Neural progenitor cell (in vitro differentiated cells): Measurements from ENCODE around the gene RGS3. TPM values are rescaled to one million over a fixed set of nuclear protein-coding genes. Genes with fewer than 3 reads are reported as not detected.
A peak's percentile ranks its signal among the peaks of the same experiment; 100 is the strongest.

ENCODE experiments used
- DNase-seq: peaks from one replicate; pipeline ENCODE4 v3.0.0-alpha.2; 2016; ENCODE audit warnings: low spot score
- H2AFZ ChIP-seq: fragments of 200-600 bp; sonication (generic); replicated peaks from 2 replicates; pipeline ENCODE4 v1.6.1; 2016; ENCODE audit warnings: antibody characterized with exemption
- H3F3A ChIP-seq: fragments of 200-600 bp; sonication (generic); 2 replicates; pipeline ENCODE4 v1.6.1; 2016; ENCODE audit warnings: antibody characterized with exemption, low read depth
- H3K27ac ChIP-seq: fragments of 200-600 bp; sonication (generic); 2 replicates; pipeline ENCODE4 v1.5.1; 2016; ENCODE audit warnings: mild to moderate bottlenecking
- H3K27me3 ChIP-seq: fragments of 200-600 bp; sonication (generic); 2 replicates; pipeline ENCODE4 v1.6.1; 2016; ENCODE audit warnings: mild to moderate bottlenecking, moderate library complexity
- H3K36me3 ChIP-seq: fragments of 200-600 bp; sonication (generic); 2 replicates; pipeline ENCODE4 v1.5.1; 2016
- H3K4me1 ChIP-seq: fragments of 200-600 bp; sonication (generic); 2 replicates; pipeline ENCODE4 v1.6.1; 2016; ENCODE audit warnings: mixed run types
- H3K4me2 ChIP-seq: fragments of 200-600 bp; sonication (generic); 2 replicates; pipeline ENCODE4 v1.6.1; 2016
- H3K4me3 ChIP-seq: fragments of 200-600 bp; sonication (generic); 2 replicates; pipeline ENCODE4 v1.5.1; 2016
- H3K79me2 ChIP-seq: fragments of 200-600 bp; sonication (generic); 2 replicates; pipeline ENCODE4 v1.6.1; 2016; ENCODE audit warnings: low read depth
- H3K9ac ChIP-seq: fragments of 200-600 bp; sonication (generic); 2 replicates; pipeline ENCODE4 v1.6.1; 2016
- H3K9me3 ChIP-seq: fragments of 200-600 bp; sonication (generic); 2 replicates; pipeline ENCODE4 v1.5.1; 2016; ENCODE audit warnings: low read depth
- H4K20me1 ChIP-seq: fragments of 200-600 bp; sonication (generic); 2 replicates; pipeline ENCODE4 v1.6.1; 2016; ENCODE audit warnings: low read depth
- H3K27ac Mint-ChIP-seq: 3 replicates; pipeline ENCODE4 v1.8.0; 2021; ENCODE audit warnings: mixed read lengths
- H3K27me3 Mint-ChIP-seq: 2 replicates; pipeline ENCODE4 v1.8.0; 2022; ENCODE audit warnings: low read depth, mild to moderate bottlenecking, inconsistent platforms, moderate library complexity, mixed read lengths; ENCODE audit not compliant: insufficient read depth
- H3K36me3 Mint-ChIP-seq: 3 replicates; pipeline ENCODE4 v1.8.0; 2021; ENCODE audit warnings: mixed read lengths
- H3K4me1 Mint-ChIP-seq: 3 replicates; pipeline ENCODE4 v1.8.0; 2021; ENCODE audit warnings: mixed read lengths
- H3K4me3 Mint-ChIP-seq: 3 replicates; pipeline ENCODE4 v1.8.0; 2021; ENCODE audit warnings: mild to moderate bottlenecking, moderate library complexity, mixed read lengths
- H3K9me3 Mint-ChIP-seq: 3 replicates; pipeline ENCODE4 v1.8.0; 2020; ENCODE audit warnings: mixed read lengths
- EZH2 ChIP-seq: fragments of 200-600 bp; sonication (generic); IDR thresholded peaks from 2 replicates; pipeline ENCODE4 v1.6.1; 2017; ENCODE audit warnings: antibody characterized with exemption, mild to moderate bottlenecking, moderate library complexity
- EZH2phosphoT487 ChIP-seq: fragments of 200-600 bp; sonication (generic); IDR thresholded peaks from 2 replicates; pipeline ENCODE4 v1.6.1; 2017; ENCODE audit warnings: antibody characterized with exemption
- total RNA-seq: library from RNA; depleted of rRNA; stranded (reverse); fragments of >200 nt; gene quantifications from 2 replicates; pipeline ENCODE4 v1.2.3, GENCODE V29; 2015; ENCODE audit warnings: low replicate concordance
- TF ChIP-seq, protein P1 (sequence below): fragments of 200-600 bp; sonication (generic); IDR thresholded peaks from 2 replicates; pipeline ENCODE4 v1.5.1; 2017; ENCODE audit warnings: antibody characterized with exemption, mild to moderate bottlenecking

RGS3 gene
- total RNA-seq, 1 donor from 2014 or later: 30.3 TPM

DNA sequence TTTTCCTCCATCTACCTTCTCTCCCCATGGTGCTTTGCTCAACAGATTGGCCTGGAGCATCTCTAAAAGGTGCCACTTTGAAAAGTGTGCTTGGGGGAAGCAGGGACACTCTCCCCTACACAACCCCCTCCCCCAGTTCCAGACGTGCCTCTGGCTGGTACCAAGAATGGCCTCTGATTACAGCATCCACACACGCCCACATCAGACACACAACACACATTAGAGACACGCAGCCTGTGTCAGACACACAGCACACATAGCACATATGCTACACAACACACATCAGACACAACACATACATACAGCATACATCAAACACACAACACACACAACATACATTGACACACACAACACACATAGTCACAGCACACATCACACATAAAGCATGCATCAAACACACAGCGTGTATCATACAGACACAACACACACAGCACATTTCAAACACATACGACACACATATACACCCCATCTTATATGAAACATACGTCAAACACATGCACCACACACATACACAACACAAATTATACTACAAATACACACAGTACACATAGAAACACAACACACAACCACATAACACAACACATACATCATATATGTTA is 150.4 kb downstream of the RGS3 start:
- no peak for DNase-seq
- Mint-ChIP-seq H3K27me3 (peaks cover 8% of the 10 kb centered on the region), H3K4me3 (no peak overlapping the region), H3K4me1 (peaks cover 43% of the 10 kb centered on the region), H3K9me3 (no peaks in the 10 kb centered on the region), H3K36me3 (no peaks in the 10 kb centered on the region), H3K27ac (peak overlapping the region; percentile 29)
- Histone ChIP-seq H2AFZ (no peak overlapping the region), H3K36me3 (no peaks in the 10 kb centered on the region), H3F3A (peaks cover 7% of the 10 kb centered on the region), H3K27me3 (no peaks in the 10 kb centered on the region), H3K79me2 (no peaks in the 10 kb centered on the region), H3K9ac (no peak overlapping the region), H3K4me1 (peaks cover 25% of the 10 kb centered on the region), H4K20me1 (no peaks in the 10 kb centered on the region), H3K4me3 (no peak overlapping the region), H3K27ac (no peak overlapping the region), H3K4me2 (no peak overlapping the region), H3K9me3 (no peaks in the 10 kb centered on the region)
- TF ChIP-seq EZH2phosphoT487 (no peak), EZH2 (no peak)
- TF ChIP-seq, protein P1, sequence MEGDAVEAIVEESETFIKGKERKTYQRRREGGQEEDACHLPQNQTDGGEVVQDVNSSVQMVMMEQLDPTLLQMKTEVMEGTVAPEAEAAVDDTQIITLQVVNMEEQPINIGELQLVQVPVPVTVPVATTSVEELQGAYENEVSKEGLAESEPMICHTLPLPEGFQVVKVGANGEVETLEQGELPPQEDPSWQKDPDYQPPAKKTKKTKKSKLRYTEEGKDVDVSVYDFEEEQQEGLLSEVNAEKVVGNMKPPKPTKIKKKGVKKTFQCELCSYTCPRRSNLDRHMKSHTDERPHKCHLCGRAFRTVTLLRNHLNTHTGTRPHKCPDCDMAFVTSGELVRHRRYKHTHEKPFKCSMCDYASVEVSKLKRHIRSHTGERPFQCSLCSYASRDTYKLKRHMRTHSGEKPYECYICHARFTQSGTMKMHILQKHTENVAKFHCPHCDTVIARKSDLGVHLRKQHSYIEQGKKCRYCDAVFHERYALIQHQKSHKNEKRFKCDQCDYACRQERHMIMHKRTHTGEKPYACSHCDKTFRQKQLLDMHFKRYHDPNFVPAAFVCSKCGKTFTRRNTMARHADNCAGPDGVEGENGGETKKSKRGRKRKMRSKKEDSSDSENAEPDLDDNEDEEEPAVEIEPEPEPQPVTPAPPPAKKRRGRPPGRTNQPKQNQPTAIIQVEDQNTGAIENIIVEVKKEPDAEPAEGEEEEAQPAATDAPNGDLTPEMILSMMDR: no peak

DNA sequence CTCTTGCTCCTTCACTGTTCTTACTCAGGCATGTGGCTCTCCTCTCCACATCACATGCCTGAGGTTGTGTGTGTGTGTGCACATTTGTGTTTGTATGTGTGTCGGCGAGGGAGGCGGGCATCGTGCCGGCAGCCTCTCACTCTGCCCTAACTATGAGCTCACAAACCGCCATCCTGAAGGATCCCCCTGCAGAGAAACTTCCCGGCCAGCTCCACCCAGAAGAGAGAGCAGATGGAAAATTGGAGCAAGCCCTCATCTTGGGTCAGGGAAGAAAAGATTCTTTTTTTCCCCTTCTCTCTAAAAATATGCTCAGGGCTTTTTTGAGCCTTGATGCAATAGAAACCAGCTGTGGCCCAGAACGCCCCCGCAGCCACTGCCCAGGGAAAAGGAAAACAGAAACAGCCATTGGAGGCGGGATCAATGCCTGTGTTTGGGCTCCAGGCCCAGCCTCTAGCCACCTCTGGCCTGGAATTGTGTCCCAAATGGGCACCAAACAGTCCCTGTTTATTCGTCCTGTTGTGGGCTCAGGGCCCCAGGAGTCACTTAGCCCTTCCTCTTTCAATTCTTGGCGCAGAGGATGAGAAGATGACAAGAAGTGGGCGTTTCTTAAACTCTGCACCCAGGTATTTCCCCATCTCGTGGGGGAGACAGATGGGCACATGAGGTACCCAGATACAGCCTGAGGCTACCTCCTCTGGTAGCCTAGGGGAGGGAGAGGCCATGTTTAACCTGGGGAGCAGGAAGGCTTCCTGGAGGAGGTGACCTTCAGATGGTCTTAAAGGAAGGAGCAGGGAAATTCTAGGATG is 151.5 kb downstream of the RGS3 start:
- H3K4me1 ChIP-seq: peaks cover 21% of the 10 kb centered on the region
- H2AFZ ChIP-seq: no peak overlapping the region
- no peaks in the 10 kb centered on the region for H4K20me1 ChIP-seq
- Mint-ChIP-seq H3K9me3 (no peaks in the 10 kb centered on the region), H3K27ac (peak overlapping the region; percentile 54), H3K27me3 (peaks cover 7% of the 10 kb centered on the region), H3K4me3 (no peak overlapping the region), H3K36me3 (no peaks in the 10 kb centered on the region), H3K4me1 (peaks cover 43% of the 10 kb centered on the region)
- H3K9ac ChIP-seq: no peak overlapping the region
- peaks cover 7% of the 10 kb centered on the region for H3F3A ChIP-seq
- H3K79me2 ChIP-seq: no peaks in the 10 kb centered on the region
- no peak overlapping the region for H3K4me3 ChIP-seq
- no peak for TF ChIP-seq EZH2
- TF ChIP-seq, protein P1: no peak
- no peak for TF ChIP-seq EZH2phosphoT487
- no peak overlapping the region for H3K4me2 ChIP-seq
- H3K27ac ChIP-seq: no peak overlapping the region
- no peak for DNase-seq
- no peaks in the 10 kb centered on the region for H3K9me3 ChIP-seq
- no peaks in the 10 kb centered on the region for H3K27me3 ChIP-seq
- H3K36me3 ChIP-seq: no peaks in the 10 kb centered on the region

DNA sequence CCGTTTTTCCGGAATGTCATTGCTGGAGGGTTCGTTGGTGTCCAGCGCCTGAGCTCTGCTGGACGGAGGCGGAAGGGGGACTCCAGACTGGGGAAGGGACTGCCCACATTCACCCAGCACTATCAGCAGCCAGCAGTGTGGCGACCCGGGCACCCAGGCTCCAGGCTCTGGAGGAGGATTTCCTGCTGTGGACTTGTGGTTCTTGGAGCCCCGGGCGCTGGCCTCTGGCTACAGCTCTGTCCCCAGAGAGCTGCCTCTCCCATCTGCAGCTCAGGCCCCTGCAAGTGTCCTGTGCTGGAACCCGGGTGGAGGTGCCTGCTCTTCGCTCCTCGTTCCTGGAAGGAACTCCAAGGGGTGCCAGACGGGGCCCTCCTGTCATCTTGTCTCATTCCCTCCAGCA is 152.6 kb downstream of the RGS3 start:
- H3K4me1 Mint-ChIP-seq: peaks cover 46% of the 10 kb centered on the region

More for the DNA sequence above, 152.6 kb downstream of the RGS3 start:
- Histone ChIP-seq H3K9me3 (no peaks in the 10 kb centered on the region), H3F3A (peaks cover 7% of the 10 kb centered on the region), H3K4me3 (no peak overlapping the region), H4K20me1 (no peaks in the 10 kb centered on the region), H2AFZ (no peak overlapping the region), H3K36me3 (no peaks in the 10 kb centered on the region), H3K4me2 (no peak overlapping the region), H3K4me1 (peaks cover 20% of the 10 kb centered on the region), H3K79me2 (no peaks in the 10 kb centered on the region), H3K27ac (no peak overlapping the region), H3K9ac (no peak overlapping the region), H3K27me3 (no peaks in the 10 kb centered on the region)
- H3K4me3 Mint-ChIP-seq: no peak overlapping the region
- peaks cover 6% of the 10 kb centered on the region for H3K27me3 Mint-ChIP-seq
- TF ChIP-seq, protein P1: no peak
- no peak for TF ChIP-seq EZH2
- TF ChIP-seq EZH2phosphoT487: no peak
- no peaks in the 10 kb centered on the region for H3K9me3 Mint-ChIP-seq
- H3K27ac Mint-ChIP-seq: peak overlapping the region; percentile 54
- DNase-seq: no peak
- H3K36me3 Mint-ChIP-seq: no peaks in the 10 kb centered on the region
